ENCODE results near the gene ATP5F1D. TPM values are rescaled to one million over a fixed set of nuclear protein-coding genes. Genes with fewer than 3 reads are reported as not detected.
A peak's percentile ranks its signal among the peaks of the same experiment; 100 is the strongest.
"Not testable (repeated sequence)": the region's sequence is repeated elsewhere in the genome, so short reads cannot be mapped to it uniquely, and the experiment has no call there.

The ATP5F1D gene
- total RNA-seq: 100 to 1,000 TPM in 6 of 7 donors, 10 to 100 TPM in 1; 71.9 to 218 (median 148) TPM
- 100 to 1,000 TPM in 1 of 2 donors, 1 to 10 TPM in 1; 1.3 to 110 TPM for polyA plus RNA-seq
- long read RNA-seq, donor 1, transcript ATP5F1D-201 (4 exons, 997 nt): major isoform, 7 of 23 reads
- long read RNA-seq, donor 1, partial matches to known transcripts: 2 of 23 reads
- long read RNA-seq, donor 1, other reads (novel, unspliced or antisense): 1 of 23 reads
- long read RNA-seq, donor 2, transcript ATP5F1D-202 (5 exons, 704 nt): major isoform, 45 of 75 reads
- long read RNA-seq, donor 2, transcript ATP5F1D-201 (4 exons, 997 nt): minor isoform, 27 of 75 reads
- long read RNA-seq, donor 2, partial matches to known transcripts: 0 of 75 reads
- long read RNA-seq, donor 2, other reads (novel, unspliced or antisense): 0 of 75 reads
- long read RNA-seq, donor 3, transcript ATP5F1D-209 (3 exons, 343 nt): minor isoform, 12 of 189 reads
- long read RNA-seq, donor 3, transcript ATP5F1D-202 (5 exons, 704 nt): major isoform, 101 of 189 reads
- long read RNA-seq, donor 3, transcript ATP5F1D-201 (4 exons, 997 nt): minor isoform, 62 of 189 reads
- long read RNA-seq, donor 3, partial matches to known transcripts: 6 of 189 reads
- long read RNA-seq, donor 3, other reads (novel, unspliced or antisense): 4 of 189 reads

- Histone ChIP-seq H3K9me3 (no peaks in the 10 kb centered on the region), H3K27me3 (no peaks in the 10 kb centered on the region), H3K4me1 (ENCODE audit: insufficient read depth) (peaks cover 26% of the 10 kb centered on the region), H3K36me3 (no peaks in the 10 kb centered on the region), H3K27ac (peak within 1 kb of the TSS; percentile 81 to 87), H3K4me3 (peak within 1 kb of the TSS; percentile 78)
- 0 to 1% (median 1%) methylated on average over 44 to 79 of the region's 79 CpGs for WGBS, 3 donors
- peak; percentile 93 to 96 (median 94) for DNase-seq
- TF ChIP-seq POLR2A (IDR thresholded peaks at IDR 0.05) (peak; percentile 60), CTCF (IDR thresholded peaks at IDR 0.05) (no peak)
- intact Hi-C loops (cut with DNase I): loop anchor here in 1 of 4 donors (10.0 kb wide), 2 partner anchors 217 to 803 kb away; partner anchors contain the start of genes CNN2, RNU6-2 and TMEM259
These were observed at the start of gene ATP5F1D for GRCh38 chr19:1241417-1242095. ATP5F1D (plus strand) TSS chr19:1241751; CDS start chr19:1241851, 100 bp downstream.

GRCh38 chr19:1199531-1199930, 42.0 kb upstream of the ATP5F1D start:
- H3K27ac ChIP-seq: no peak overlapping the region
- no peaks in the 10 kb centered on the region for H3K9me3 ChIP-seq
- intact Hi-C loops (cut with DNase I): no loop called here
- peak in 1 of 5 donors; percentile 37 for DNase-seq
- no peaks in the 10 kb centered on the region for H3K4me1 ChIP-seq (ENCODE audit: insufficient read depth)
- TF ChIP-seq EP300 (IDR thresholded peaks at IDR 0.05): no peak
- TF ChIP-seq CTCF (IDR thresholded peaks at IDR 0.05): no peak
- TF ChIP-seq POLR2A (IDR thresholded peaks at IDR 0.05): no peak
- no peaks in the 10 kb centered on the region for H3K27me3 ChIP-seq
- H3K4me3 ChIP-seq: no peak overlapping the region
- no peaks in the 10 kb centered on the region for H3K36me3 ChIP-seq
- 85 to 90% (median 90%) methylated on average over 10 of the region's 10 CpGs for WGBS, 3 donors

GRCh38 chr19:1200614-1201013, 40.9 kb upstream of the ATP5F1D start:
- H3K27ac ChIP-seq; H3K27me3 ChIP-seq; intact Hi-C loops (cut with DNase I); H3K4me1 ChIP-seq (ENCODE audit: insufficient read depth); H3K4me3 ChIP-seq; DNase-seq; H3K9me3 ChIP-seq; H3K36me3 ChIP-seq: not testable (repeated sequence)
- WGBS, 3 donors: 86 to 91% (median 89%) methylated on average over 4 of the region's 4 CpGs

GRCh38 chr19:1205114-1206099, 36.1 kb upstream of the ATP5F1D start, which contains the start of gene STK11:
STK11 (plus strand) TSS chr19:1205778; CDS start chr19:1206914, 1,136 bp downstream.
- Histone ChIP-seq H3K4me1 (ENCODE audit: insufficient read depth) (peaks cover 20% of the 10 kb centered on the region), H3K27ac (peak within 1 kb of the TSS; percentile 80 to 84), H3K27me3 (no peaks in the 10 kb centered on the region), H3K36me3 (no peaks in the 10 kb centered on the region), H3K9me3 (no peaks in the 10 kb centered on the region), H3K4me3 (peak within 1 kb of the TSS; percentile 65)
- WGBS, 3 donors: 3 to 5% (median 4%) methylated on average over 74 to 113 of the region's 114 CpGs
- intact Hi-C loops (cut with DNase I): no loop called here
- peak; percentile 68 for TF ChIP-seq POLR2A (IDR thresholded peaks at IDR 0.05)
- TF ChIP-seq CTCF (IDR thresholded peaks at IDR 0.05): no peak
- TF ChIP-seq EP300 (IDR thresholded peaks at IDR 0.05): no peak
- peak; percentile 99 to 100 (median 99) for DNase-seq
